OCI-LY3 (cell line): ENCODE measurements around the gene MYT1.

Experiments used
- H2AFZ ChIP-seq: fragments of 200-600, 300-600 bp; shearing (Covaris generic); 2 replicates; pipeline ENCODE4 v1.6.0; 2014; ENCODE audit warnings: antibody characterized with exemption, low read depth, low read length
- H3K27ac ChIP-seq: fragments of 200-600, 300-600 bp; sonication (generic); 2 replicates; pipeline ENCODE4 v1.5.1; 2014; ENCODE audit warnings: mild to moderate bottlenecking, low read length, moderate library complexity, mixed read lengths
- H3K27me3 ChIP-seq: fragments of 200-600, 300-600 bp; sonication (generic); 2 replicates; pipeline ENCODE4 v1.6.1; 2014; ENCODE audit warnings: low read depth, low read length, mixed read lengths
- H3K36me3 ChIP-seq: fragments of 200-600, 300-600 bp; sonication (generic); replicated peaks from 2 replicates; pipeline ENCODE3; 2014; ENCODE audit warnings: low read depth, low read length, mixed read lengths
- H3K4me1 ChIP-seq: fragments of 300-600, 200-600 bp; sonication (generic); 2 replicates; pipeline ENCODE4 v1.6.1; 2014; ENCODE audit warnings: low read length, mixed read lengths
- H3K4me2 ChIP-seq: fragments of 200-600, 300-600 bp; sonication (generic); 2 replicates; pipeline ENCODE4 v1.6.1; 2014; ENCODE audit warnings: low read length, mixed read lengths
- H3K4me3 ChIP-seq: fragments of 300-600, 200-600 bp; sonication (generic); 2 replicates; pipeline ENCODE4 v1.5.1; 2014; ENCODE audit warnings: antibody characterized with exemption, mild to moderate bottlenecking, low read length, moderate library complexity
- H3K79me2 ChIP-seq: fragments of 300-600, 200-600 bp; shearing (Covaris generic); 2 replicates; pipeline ENCODE4 v1.6.1; 2014; ENCODE audit warnings: mild to moderate bottlenecking, low read length, mixed read lengths
- H3K9ac ChIP-seq: fragments of 300-600, 200-600 bp; shearing (Covaris generic); 2 replicates; pipeline ENCODE4 v1.6.0; 2014; ENCODE audit warnings: mild to moderate bottlenecking, low read length, moderate library complexity
- H3K9me3 ChIP-seq: fragments of 200-600, 300-600 bp; shearing (Covaris generic); 2 replicates; pipeline ENCODE4 v1.6.1; 2014; ENCODE audit warnings: low read length, mixed read lengths; ENCODE audit not compliant: insufficient read depth
- H4K20me1 ChIP-seq: fragments of 200-600, 300-600 bp; sonication (generic); 2 replicates; pipeline ENCODE4 v1.6.1; 2016; ENCODE audit warnings: low read length, mixed read lengths; ENCODE audit not compliant: insufficient read depth
- CTCF ChIP-seq: fragments of 200-600, 300-600 bp; sonication (generic); IDR thresholded peaks from 2 replicates; pipeline ENCODE4 v1.5.1; 2014; ENCODE audit warnings: antibody characterized with exemption, low read length, low read depth
- EZH2phosphoT487 ChIP-seq: fragments of 200-600 bp; shearing (Covaris generic); IDR thresholded peaks from 2 replicates; pipeline ENCODE4 v1.6.1; 2018; ENCODE audit warnings: antibody characterized with exemption, mixed run types, low read depth

The MYT1 gene

GRCh38 chr20:64161356-64162238, 2.7 kb upstream of the MYT1 start:
- Histone ChIP-seq H3K27me3 (peaks cover 35% of the 10 kb centered on the region), H2AFZ (no peak overlapping the region), H3K9ac (no peak overlapping the region), H3K4me2 (no peak overlapping the region), H3K79me2 (no peaks in the 10 kb centered on the region), H3K4me1 (no peaks in the 10 kb centered on the region), H4K20me1 (peaks cover 12% of the 10 kb centered on the region), H3K9me3 (no peaks in the 10 kb centered on the region), H3K36me3 (no peaks in the 10 kb centered on the region), H3K4me3 (no peak overlapping the region), H3K27ac (no peak overlapping the region)
- TF ChIP-seq CTCF: no peak
- TF ChIP-seq EZH2phosphoT487: no peak

GRCh38 chr20:64162239-64162910, 1.9 kb upstream of the MYT1 start:
- Histone ChIP-seq H3K4me3 (no peak overlapping the region), H3K9me3 (no peaks in the 10 kb centered on the region), H2AFZ (no peak overlapping the region), H3K4me1 (no peaks in the 10 kb centered on the region), H3K4me2 (no peak overlapping the region), H3K27ac (no peak overlapping the region), H3K36me3 (no peaks in the 10 kb centered on the region), H3K27me3 (peaks cover 43% of the 10 kb centered on the region), H4K20me1 (peaks cover 12% of the 10 kb centered on the region), H3K79me2 (no peaks in the 10 kb centered on the region), H3K9ac (no peak overlapping the region)
- TF ChIP-seq CTCF (no peak), EZH2phosphoT487 (no peak)

GRCh38 chr20:64163776-64164122, 503 bp upstream of the MYT1 start:
- no peak overlapping the region for H2AFZ ChIP-seq
- no peaks in the 10 kb centered on the region for H3K9me3 ChIP-seq
- no peak overlapping the region for H3K27ac ChIP-seq
- H4K20me1 ChIP-seq: peaks cover 12% of the 10 kb centered on the region
- H3K36me3 ChIP-seq: no peaks in the 10 kb centered on the region
- H3K4me3 ChIP-seq: no peak overlapping the region
- TF ChIP-seq EZH2phosphoT487 (no peak), CTCF (no peak)
- peaks cover 56% of the 10 kb centered on the region for H3K27me3 ChIP-seq
- no peak overlapping the region for H3K9ac ChIP-seq
- no peak overlapping the region for H3K4me2 ChIP-seq
- no peaks in the 10 kb centered on the region for H3K79me2 ChIP-seq
- H3K4me1 ChIP-seq: no peaks in the 10 kb centered on the region

GRCh38 chr20:64165866-64166600, 1.8 kb downstream of the MYT1 start:
- TF ChIP-seq CTCF (no peak), EZH2phosphoT487 (no peak)
- no peak overlapping the region for H3K9ac ChIP-seq
- no peak overlapping the region for H3K4me2 ChIP-seq
- no peak overlapping the region for H3K4me3 ChIP-seq
- peaks cover 56% of the 10 kb centered on the region for H3K27me3 ChIP-seq
- no peak overlapping the region for H3K27ac ChIP-seq
- H3K4me1 ChIP-seq: no peaks in the 10 kb centered on the region
- H3K9me3 ChIP-seq: no peaks in the 10 kb centered on the region
- no peaks in the 10 kb centered on the region for H3K36me3 ChIP-seq
- H4K20me1 ChIP-seq: peaks cover 12% of the 10 kb centered on the region
- no peak overlapping the region for H2AFZ ChIP-seq
- H3K79me2 ChIP-seq: no peaks in the 10 kb centered on the region
